ENCODE measurements around the gene MN1.

GRCh38 chr22:27713461-27713860, 88.1 kb downstream of the MN1 start:
- TF ChIP-seq CTCF (conservative IDR thresholded peaks at IDR 0.05): no peak
- TF ChIP-seq EZH2 (IDR thresholded peaks at IDR 0.05; ENCODE audit: low read depth): no peak

Data from PC-9 (cell line).